HCEC 1CT (cell line): ENCODE measurements around the gene PNMA1.
"Not testable (repeated sequence)": the region's sequence is repeated elsewhere in the genome, so short reads cannot be mapped to it uniquely, and the experiment has no call there.

Source experiments
- DNase-seq: peaks from one replicate; pipeline ENCODE4 v3.0.0-alpha.2; 2017

Gene PNMA1

DNA sequence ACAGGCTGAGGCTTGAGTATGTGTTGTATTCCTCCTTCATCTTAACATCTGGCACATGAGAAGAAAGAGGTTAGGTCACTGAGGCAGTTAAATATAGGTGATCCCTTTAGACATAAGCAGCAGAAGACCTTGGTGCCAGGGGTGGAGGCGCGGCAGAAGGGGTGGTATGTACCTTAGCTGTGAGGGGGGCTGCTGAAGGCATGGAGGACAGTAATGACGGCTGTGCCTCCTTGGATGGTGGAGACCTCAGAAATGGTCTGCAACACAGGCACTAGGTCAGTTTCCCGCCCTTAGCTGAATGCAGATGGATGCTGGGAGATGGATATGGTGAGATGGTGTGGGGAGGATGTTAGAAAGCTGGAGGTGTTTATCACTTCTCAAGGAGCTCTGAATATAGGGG is 1.5 kb upstream of the PNMA1 start:
- DNase-seq = no peak

DNA sequence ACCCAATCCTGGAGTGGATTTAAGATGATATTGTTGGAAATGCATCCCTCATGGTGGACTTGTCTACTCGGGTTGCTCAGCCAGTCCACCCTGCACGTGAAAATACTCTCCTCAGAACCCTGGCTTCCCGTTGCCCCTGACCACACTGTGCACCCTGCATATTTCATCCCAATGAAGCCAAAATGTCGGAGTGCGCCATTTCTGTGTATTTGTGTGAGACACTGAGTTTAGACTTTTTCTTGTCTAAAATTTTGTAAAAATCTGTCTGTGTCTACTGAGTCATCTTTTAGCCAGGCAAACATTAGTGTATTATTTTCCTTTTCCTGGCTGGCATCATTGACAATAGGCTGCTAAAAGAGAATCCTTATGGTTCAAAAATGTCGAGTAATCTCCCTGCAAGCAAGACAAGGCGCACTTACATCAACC is 485 bp upstream of the PNMA1 start:
- DNase-seq = peak; percentile 10

DNA sequence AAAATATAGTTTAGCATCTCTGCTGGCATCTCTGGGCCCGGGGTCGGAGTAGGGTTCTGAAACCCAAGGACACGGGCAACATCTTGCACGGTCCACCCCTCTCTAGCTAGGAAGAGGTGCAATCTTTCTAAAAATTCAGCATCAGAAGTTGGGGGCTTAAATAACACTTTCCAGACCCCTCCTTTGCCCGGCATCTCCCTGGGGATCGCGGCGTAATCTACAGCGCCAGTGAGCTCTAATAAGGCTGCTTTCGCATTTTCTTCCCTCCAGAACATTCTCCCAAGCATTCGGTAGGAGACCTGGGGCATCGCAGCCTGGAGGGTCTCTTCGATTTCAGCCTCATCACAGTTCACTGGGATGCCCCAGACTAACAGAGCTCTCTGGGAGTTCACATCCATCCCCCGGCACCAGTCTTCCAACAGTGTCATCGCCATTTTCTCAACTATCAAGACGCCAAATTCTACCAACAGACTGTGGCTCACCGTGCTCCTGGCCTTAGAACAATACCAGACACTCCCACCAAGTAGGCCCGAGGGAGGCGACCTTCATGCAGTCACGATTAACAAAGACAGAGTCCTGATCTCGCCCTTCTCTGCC is 880 bp downstream of the PNMA1 start:
- DNase-seq = peak; percentile 4

DNA sequence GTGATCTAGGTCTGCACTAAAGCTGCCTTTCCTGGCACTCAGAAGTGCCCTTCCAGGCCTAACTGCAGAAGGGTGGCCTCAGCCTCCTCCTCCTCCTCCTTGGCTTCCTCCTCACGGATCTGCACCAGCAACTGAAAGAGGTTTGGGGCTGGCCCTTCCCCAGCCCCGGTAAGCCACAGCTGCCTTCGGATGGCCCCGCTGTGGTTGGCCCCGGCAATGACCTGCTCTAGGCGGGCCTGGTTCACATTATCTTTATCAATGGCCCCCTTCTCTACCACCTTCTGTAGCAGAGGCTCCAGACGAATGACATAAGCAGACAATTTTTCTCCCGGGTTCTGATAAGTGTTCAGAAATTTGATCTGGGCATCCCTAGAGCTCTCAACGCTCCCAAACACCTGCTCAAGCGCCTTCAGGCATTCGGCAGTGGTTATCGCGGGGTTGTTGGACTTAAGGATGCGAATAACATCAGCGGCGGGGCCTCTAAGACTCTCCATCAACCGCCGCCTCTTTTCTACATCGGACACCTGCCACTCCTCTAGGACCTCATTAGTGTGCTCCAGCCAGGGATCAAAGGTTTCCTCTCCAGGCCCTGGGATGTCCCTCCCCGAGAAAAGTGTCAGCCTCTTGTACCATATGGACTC is 1.5 kb downstream of the PNMA1 start:
- peak; percentile 11 for DNase-seq

DNA sequence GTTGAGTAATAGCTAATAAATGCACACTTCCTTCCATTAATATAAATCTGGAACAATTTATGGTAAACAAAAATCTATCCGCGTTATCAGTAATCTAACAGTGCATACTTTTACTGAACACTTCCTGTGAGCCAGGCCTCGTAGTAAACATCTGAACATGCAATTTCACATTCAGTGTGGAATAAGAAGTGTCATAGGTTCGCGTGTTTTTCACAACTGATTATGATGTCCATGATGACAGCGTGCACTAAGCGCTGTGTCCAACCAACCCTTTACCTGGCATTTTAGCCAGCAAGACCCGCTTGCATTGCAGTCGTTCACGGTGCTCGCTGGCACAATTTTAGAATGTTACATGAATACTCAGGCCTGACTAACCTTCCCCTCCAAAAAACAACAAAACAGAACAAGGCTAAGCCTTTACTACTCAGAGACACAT is 2.1 kb downstream of the PNMA1 start:
- DNase-seq = peak; percentile 11

DNA sequence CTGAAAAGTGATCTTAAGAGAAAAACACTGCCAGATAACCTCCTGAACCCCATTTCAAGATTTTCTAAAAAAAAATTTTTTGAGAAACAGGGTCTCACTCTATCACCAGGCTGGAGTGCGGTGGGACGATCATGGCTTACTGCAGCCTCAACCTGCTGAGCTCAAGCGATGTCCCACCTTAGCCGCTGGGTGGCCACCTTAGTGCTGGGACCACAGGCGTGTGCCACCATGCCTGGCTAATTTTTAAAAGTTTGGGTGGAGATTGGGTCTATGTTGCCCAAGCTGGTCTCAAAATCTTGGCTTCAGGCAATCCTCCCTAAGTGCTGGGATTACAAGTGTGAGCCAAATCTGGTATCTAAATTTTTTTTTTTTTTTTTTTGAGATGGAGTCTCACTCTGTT is 3.4 kb downstream of the PNMA1 start:
- no peak for DNase-seq

DNA sequence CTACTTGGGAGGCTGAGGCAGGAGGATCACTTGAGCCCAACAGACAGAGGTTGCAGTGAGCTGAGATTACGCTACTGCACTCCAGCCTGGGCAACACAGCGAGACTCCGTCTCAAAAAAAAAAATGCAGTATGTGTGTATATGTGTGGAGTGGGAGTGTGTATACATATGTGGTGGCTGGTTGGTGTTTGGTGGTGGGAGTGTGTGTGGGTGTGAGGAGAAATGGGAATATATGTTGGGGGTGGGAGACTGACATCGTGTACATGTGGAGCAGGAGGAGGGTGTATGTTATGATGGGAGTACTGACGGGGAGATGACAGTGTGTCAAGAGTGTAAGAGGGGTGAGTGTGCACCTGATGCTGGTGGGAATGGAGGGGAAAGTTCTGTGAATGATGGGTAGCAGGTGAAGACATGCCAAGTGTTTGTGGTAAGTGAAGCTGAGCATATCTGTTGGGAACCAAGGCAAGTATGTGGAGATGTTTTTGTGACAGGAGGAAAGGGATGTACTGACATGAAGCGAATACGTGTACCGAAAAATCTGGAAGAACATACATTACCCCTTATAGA is 4.2 kb downstream of the PNMA1 start:
- no peak for DNase-seq

DNA sequence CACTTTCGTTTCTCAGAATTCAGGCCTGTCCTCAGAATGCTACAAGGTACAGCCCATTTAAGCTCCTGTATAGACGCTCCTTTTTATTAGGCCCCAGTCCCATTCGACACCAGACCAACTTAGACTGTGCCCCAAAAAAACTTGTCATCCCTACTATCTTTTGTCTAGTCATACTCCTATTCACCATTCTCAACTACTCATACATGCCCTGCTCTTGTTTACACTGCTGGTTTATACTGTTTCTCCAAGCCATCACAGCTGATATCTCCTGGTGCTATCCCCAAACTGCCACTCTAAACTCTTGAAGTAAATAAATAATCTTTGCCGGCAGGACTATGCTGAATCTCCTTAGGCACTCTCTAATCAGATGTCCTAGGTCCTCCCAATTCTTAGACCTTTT is 6.1 kb downstream of the PNMA1 start:
- not testable (repeated sequence) for DNase-seq

DNA sequence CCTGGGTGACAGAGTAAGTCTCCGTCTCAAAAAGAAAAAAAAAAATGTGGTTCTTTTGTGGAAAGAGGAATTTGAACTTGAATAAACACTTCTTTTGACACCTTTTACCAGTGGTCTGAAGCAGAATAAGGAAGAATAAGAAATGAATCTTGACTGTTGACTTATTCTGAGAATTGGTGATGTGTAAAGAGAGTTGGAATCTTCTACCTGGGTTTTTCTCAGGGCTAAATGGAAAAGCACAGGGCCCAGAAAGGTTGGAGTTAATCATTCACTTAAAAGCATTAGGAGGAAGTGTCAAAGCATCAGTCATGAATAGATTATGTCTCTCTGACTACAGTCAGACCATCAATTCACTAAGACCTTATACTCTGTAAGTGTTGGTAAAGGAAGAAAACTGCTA is 13.9 kb downstream of the PNMA1 start:
- DNase-seq = no peak

DNA sequence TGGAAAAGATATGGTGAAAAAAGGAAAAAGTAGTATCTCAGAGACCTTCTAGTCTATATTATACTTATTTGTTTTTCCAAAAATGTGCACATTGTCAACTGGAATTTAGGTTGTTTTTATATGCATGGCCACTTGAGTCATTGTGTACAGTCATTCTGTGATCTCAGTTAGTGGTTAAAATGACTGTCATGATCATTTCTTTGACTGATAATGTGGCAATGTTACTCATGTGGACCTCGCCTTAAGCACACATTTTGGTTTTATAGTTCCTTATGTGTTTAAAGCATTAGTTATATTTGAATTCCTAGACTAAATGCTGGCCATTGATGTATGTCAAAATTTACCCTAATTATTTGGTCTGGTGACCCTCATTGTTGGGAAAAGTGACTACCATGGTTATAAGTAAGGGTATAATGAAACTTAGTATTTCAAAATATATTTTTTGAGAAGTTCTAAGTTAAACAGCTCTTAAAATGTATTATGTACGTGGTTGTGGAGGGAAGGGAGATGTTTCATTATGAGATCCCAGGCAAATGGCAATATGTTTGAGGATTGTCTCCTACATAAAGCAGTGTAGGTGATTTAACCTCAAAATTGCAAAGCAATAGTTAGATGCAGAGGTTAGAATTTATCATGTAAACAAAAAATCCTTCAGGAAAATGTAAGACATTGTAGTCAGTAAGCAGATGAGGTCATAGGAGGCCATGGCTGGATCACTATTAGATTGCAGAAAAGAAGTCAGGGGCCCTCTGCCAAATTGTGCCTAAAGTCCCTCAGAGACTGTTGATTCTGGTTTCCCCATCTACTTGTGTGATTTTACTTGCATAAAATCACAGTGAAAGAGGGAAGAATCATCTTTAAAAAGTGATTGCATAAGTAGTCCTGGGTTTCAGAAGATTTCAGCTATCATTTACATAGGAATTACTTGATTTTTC is 17.5 kb downstream of the PNMA1 start:
- peak; percentile 70 for DNase-seq

DNA sequence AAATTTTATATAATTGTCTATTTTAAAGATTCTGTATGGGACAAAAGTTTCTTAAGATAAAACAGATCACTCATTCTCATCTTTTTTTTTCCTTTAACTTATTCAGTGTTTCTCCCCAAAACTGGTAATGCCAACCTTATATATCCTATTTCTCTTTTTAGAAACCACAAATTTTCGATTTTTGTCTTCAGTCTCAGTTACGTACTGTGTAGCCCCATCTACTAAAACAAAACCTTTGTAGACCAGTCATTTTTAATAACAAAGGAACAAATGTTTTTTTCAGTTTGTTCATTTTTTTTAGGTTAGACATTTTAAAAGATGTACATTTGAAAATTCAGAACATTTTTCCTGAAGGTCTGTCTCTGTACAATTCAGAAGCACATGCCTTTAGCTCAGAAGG is 18.2 kb downstream of the PNMA1 start:
- DNase-seq = no peak

DNA sequence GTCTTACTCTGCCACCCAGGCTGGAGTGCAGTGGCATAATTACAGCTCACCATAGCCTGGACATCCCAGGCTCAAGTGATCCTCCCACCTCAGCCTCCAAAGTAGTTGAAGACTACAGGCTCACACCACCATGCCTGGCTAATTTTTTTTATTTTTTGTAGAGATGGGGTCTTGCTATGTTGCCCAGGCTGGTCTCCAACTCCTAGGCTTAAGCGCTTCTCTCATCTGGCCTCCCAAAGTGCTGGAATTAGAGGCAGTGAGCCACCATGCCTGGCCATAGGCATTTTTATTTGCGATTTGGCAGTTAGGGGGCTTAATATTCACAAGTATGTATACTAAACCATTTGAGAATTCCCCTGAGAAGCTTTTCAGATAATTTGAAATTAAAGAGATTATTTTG is 19.1 kb downstream of the PNMA1 start:
- no peak for DNase-seq

DNA sequence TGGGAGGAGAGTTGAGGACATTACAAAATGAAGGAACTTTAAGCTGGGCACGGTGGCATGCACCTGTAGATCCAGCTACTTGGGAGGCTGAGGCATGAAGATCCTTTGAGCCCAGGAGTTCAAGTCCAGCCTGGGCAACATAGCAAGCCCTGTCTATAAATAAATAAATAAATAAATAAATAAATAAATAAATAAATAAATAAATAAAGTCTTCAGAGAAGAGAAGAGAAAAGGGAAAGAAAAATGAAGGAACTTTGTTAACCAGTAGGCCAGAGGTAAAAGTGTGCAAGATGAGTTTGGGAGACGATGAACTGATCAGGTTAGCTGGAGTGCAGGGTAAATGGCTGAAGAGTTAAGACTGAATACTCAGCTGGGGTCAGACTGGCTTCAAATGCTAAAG is 20.1 kb downstream of the PNMA1 start:
- no peak for DNase-seq

DNA sequence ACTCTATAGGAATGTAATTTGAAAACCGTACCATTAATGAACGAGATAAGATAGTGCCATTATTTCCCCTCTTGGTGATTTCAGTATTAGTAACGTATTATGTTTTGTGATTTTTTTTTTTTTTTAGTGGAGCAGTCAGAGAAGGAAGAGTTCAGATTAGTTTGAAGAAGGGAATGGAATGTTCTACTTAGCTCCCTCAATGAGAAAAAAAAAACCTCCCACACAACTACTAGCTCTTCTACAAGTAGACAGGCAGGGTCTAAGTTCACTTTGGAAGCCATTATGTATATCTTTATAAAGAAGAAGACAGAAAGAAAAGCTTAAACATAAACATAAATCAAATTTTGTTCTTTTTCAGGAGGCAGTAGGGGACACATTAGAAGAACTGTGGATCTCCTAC is 27.3 kb downstream of the PNMA1 start:
- DNase-seq = no peak

DNA sequence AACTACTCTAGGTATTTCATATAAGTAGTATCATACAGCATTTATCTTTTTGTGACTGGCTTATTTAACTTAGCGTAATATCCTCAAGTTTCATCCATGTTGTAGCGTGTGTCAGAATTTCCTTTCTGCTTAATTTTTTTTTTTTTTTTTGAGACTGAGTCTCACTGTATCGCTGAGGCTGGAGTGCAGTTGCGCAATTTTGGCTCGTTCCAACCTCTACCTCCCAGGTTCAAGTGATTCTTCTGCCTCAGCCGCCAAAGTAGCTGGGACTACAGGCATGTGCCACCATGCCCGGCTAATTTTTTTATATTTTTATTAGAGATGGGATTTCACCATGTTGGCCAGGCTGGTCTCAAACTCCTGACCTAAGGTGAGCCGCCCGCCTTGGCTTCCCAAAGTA is 28.9 kb downstream of the PNMA1 start:
- no peak for DNase-seq

DNA sequence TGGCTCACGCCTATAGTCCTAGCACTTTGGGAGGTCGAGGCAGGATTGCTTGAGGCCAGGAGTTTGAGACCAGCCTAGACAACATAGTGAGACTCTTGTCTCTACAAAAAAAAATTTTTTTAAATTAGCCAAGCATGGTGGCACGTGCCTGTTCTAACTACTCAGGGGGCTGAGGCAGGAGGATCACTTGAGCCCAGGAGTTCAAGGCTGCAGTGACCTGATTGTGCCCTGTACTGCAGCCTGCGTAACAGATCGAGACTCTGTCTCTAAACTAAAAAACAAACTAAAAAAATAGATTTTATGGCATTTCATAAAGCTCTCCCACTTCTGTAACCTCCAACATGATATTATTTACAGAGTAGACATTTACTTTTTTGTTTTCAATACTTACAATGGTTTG is 29.6 kb downstream of the PNMA1 start:
- no peak for DNase-seq

DNA sequence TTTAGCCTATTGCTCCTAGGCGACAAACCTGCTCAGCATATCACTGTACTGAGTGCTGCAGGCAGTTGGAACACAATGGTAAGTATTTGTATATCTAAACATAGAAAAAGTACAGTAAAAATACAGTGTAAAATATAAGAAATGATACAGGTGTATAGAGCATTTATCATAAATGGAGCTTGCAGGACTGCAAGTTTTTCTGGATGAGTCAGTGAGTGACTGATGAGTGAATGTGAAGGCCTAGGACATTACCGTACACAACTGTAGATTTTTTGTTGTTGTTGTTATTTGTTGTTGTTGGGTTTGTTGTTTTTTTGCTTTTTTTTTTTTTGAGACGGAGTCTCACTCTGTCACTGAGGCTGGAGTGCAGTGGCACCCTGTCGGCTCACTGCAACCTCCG is 33.4 kb downstream of the PNMA1 start:
- DNase-seq = no peak

DNA sequence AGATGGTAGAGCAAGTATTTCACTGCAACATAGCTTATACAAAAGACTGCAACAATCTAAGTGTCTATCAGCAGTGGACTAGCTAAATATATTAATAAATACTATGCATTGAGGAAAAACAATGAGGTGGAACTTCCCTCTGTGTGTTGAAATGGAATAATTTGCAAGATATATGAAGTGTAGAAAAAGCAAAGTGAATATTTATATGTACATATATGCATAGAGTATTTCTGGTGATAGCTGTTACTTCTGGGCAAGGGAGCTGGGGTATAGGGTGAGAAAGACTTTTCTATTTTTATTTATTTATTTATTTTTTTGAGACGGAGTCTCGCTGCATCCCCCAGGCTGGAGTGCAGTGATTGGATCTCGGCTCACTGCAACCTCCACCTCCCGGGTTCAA is 35.5 kb downstream of the PNMA1 start:
- no peak for DNase-seq

DNA sequence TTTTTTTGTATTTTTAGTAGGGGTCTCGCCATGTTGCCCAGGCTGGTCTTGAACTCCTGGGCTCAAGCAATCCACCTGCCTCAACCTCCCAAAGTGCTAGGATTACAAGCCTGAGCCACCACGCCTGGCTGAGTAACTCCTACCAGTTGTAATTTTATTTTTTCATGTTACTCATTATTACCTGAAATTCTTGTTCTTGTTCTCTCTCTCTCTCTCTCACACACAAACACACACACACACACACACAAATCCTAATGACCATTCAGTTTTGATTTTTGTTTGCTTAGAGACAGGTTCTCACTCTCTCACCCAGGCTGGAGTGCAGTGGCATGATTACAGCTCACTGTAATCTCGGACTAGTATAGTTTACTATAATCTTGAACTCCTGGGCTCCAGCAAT is 39.2 kb downstream of the PNMA1 start:
- DNase-seq = no peak

DNA sequence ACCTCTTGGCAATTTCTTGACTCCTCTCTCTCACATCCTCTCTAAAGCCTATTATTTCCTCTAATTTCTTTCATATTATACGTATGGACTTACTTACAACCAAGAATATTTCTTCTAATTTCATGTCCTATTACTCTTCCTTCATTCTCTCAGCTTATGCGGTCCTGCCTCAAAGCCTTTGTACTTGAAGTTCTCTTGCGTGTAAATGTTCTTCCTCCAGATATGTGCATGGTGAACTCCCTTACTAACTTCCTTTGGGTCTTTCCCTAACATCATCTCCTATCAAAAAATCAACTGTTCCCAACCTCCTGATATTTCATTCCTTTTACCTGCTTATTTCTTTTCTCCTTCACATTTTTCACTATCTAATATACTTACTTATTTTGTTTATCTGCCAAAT is 46.3 kb downstream of the PNMA1 start:
- DNase-seq = no peak

DNA sequence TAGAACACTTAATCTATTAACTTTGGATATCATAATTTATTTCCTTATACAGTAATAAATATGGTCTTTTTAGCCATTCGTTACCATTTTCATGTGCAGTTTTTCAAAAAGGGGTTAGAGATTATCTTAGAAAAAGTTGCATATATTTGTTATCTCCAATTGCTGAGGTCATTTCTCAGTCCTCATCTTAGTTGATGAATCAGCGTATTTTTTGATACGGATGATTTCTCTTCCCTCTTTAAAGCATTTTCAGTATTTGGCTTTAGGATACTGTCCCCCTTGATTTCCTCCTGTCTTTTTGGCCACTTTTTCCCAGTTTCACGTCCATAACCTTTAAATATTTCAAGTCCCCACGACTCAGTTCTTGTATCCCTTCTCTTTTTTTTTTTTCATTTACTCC is 47.6 kb downstream of the PNMA1 start:
- DNase-seq = no peak

DNA sequence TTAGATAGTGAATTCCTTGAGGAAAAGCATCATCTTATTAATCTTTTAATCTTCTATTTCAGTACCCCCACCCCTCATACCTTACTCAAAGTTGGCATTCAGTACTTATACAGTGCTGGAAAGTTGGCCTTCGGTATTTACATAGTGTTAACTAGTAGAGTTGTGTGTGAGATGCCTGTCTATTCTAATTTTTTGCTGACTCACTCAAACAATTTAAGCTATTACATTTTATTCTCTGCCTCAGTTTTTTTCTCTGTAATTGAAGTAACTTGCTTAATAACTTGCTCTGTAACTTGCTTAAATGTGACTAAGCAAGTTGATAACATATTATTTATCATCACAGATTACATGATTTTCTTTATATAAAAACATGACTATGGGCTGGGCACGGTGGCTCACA is 49.1 kb downstream of the PNMA1 start:
- no peak for DNase-seq

DNA sequence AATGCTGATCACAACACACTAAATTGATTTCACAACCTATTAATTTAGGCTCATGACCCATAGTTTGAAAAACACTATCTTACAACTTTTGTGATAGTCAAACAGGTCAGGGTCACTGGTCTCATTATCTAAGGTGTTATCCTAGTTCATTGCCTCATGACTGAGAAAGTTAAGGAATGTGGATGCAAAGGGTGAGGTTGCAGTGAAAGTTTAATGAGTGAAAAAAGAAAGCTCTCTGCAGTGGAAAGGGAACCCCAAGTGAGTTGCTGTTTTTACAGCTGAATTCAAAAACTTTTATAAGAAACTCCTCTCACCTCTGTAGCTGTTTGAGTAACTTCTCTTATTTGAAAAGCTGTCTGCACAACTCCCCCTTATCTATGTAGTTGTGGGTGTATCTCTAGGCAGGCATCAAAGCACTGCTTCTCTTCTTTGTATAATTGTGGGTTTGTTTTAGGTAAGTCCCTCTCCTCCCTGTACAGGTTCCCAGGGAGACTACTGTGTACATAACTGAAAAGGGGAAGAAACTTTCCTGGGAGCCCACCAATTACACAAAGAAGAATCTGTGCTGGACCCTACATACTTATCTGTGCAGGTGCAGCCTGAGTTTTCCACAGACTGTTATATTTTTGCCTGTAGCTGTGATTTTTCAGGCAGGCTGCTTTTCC is 50.5 kb downstream of the PNMA1 start:
- no peak for DNase-seq
